IMR-90 (cell line): Measurements from ENCODE around the gene HIVEP3. TPM values are rescaled to one million over a fixed set of nuclear protein-coding genes. Genes with fewer than 3 reads are reported as not detected.

Experiments
- ATAC-seq: fragments of 200-7000 bp; cut with Tn5 transposase; 2 replicates; pipeline ENCODE4 v1.9.1; 2020; ENCODE audit warnings: low read depth, mild to moderate bottlenecking, moderate library complexity
- BruUV-seq: library from RNA; stranded (reverse); fragments of 400-500 nt; replicated peaks from 2 replicates; lab custom pipeline; 2021; lab: Mats Ljungman, UMichigan
- CTCF ChIA-PET: fragments of 300-600 bp; formaldehyde crosslinking; extraction: SDS; loops from one replicate; lab custom pipeline; 2021; ENCODE audit warnings: antibody characterized with exemption; lab: Yijun Ruan, JAX
- POLR2A ChIA-PET: fragments of 300-600 bp; sonication (Branson Sonifier 250); formaldehyde crosslinking; loops from one replicate; lab custom pipeline; 2022; ENCODE audit warnings: antibody characterized with exemption; ENCODE audit not compliant: unreplicated experiment; lab: Charles Lee
- DNase-seq: peaks from one replicate; pipeline ENCODE4 v3.0.0; 2013
- H2AFZ ChIP-seq: replicated peaks from 2 replicates; pipeline ENCODE3; 2013; ENCODE audit warnings: low read length, mild to moderate bottlenecking; ENCODE audit not compliant: poor library complexity
- H2AK5ac ChIP-seq: 2 replicates; pipeline ENCODE4 v1.6.1; 2013; ENCODE audit warnings: low read depth, low read length, inconsistent platforms
- H2AK9ac ChIP-seq: replicated peaks from 2 replicates; pipeline ENCODE3; 2013; ENCODE audit warnings: mild to moderate bottlenecking, low read depth, low read length, moderate library complexity; ENCODE audit not compliant: poor library complexity
- H2BK120ac ChIP-seq: 2 replicates; pipeline ENCODE4 v1.6.1; 2013; ENCODE audit warnings: low read depth, low read length, inconsistent platforms
- H2BK15ac ChIP-seq: 3 replicates; pipeline ENCODE4 v1.6.1; 2013; ENCODE audit warnings: low read depth, low read length, inconsistent platforms
- H2BK20ac ChIP-seq: 2 replicates; pipeline ENCODE4 v1.6.1; 2013; ENCODE audit warnings: low read depth, mild to moderate bottlenecking, inconsistent platforms, low read length, moderate library complexity
- H2BK5ac ChIP-seq: 2 replicates; pipeline ENCODE4 v1.6.1; 2013; ENCODE audit warnings: mild to moderate bottlenecking, low read depth, low read length, inconsistent platforms; ENCODE audit not compliant: poor library complexity, severe bottlenecking
- H3K14ac ChIP-seq: replicated peaks from 2 replicates; pipeline ENCODE4 v1.6.1; 2013; ENCODE audit warnings: low read depth, low read length, inconsistent platforms
- H3K18ac ChIP-seq: 2 replicates; pipeline ENCODE4 v1.6.1; 2013; ENCODE audit warnings: low read depth, low read length, control low read depth
- H3K23ac ChIP-seq: 2 replicates; pipeline ENCODE4 v1.6.1; 2013; ENCODE audit warnings: low read depth, low read length, inconsistent platforms
- H3K27ac ChIP-seq: 2 replicates; pipeline ENCODE4 v1.5.1; 2013; ENCODE audit warnings: mild to moderate bottlenecking, control low read depth, low read length; ENCODE audit not compliant: insufficient read depth
- H3K27me3 ChIP-seq: 2 replicates; pipeline ENCODE4 v1.6.1; 2013; ENCODE audit warnings: low read length; ENCODE audit not compliant: control insufficient read depth, insufficient read depth
- H3K36me3 ChIP-seq: 2 replicates; pipeline ENCODE4 v1.6.1; 2013; ENCODE audit warnings: low read length, mixed read lengths; ENCODE audit not compliant: control insufficient read depth, insufficient read depth
- H3K4ac ChIP-seq: 2 replicates; pipeline ENCODE4 v1.6.1; 2013; ENCODE audit warnings: low read depth, low read length, inconsistent platforms
- H3K4me1 ChIP-seq: 2 replicates; pipeline ENCODE4 v1.6.1; 2013; ENCODE audit warnings: low read length, mixed read lengths; ENCODE audit not compliant: control insufficient read depth, insufficient read depth
- H3K4me2 ChIP-seq: 2 replicates; pipeline ENCODE4 v1.6.1; 2013; ENCODE audit warnings: low read depth, mild to moderate bottlenecking, control low read depth, low read length, moderate library complexity
- H3K4me3 ChIP-seq: 2 replicates; pipeline ENCODE4 v1.5.1; 2013; ENCODE audit warnings: low read depth, mild to moderate bottlenecking, control low read depth, low read length, moderate library complexity; ENCODE audit not compliant: insufficient read depth
- H3K56ac ChIP-seq: 2 replicates; pipeline ENCODE4 v1.6.1; 2013; ENCODE audit warnings: low read length, inconsistent platforms; ENCODE audit not compliant: insufficient read depth; ENCODE audit errors: extremely low read depth
- H3K79me1 ChIP-seq, 2 experiments: 2 replicates each; pipeline ENCODE4 v1.6.1; 2013; ENCODE audit warnings: low read length in 2 of 2, inconsistent platforms in 1 of 2, low read depth in 1 of 2
- H3K9ac ChIP-seq: 2 replicates; pipeline ENCODE4 v1.6.1; 2013; ENCODE audit warnings: low read depth, low read length, control low read depth
- H3K9me1 ChIP-seq: 2 replicates; pipeline ENCODE4 v1.6.1; 2013; ENCODE audit warnings: low read length, inconsistent platforms; ENCODE audit not compliant: insufficient read depth
- H3K9me3 ChIP-seq: 2 replicates; pipeline ENCODE4 v1.6.1; 2013; ENCODE audit warnings: low read length; ENCODE audit not compliant: control insufficient read depth, insufficient read depth
- H4K20me1 ChIP-seq: 2 replicates; pipeline ENCODE4 v1.6.1; 2013; ENCODE audit warnings: low read length, inconsistent platforms; ENCODE audit not compliant: insufficient read depth
- H4K5ac ChIP-seq: 2 replicates; pipeline ENCODE4 v1.6.1; 2013; ENCODE audit warnings: mild to moderate bottlenecking, low read depth, low read length, control low read depth
- H4K8ac ChIP-seq, 2 experiments: 2 replicates each; pipeline ENCODE4 v1.6.1; 2013; ENCODE audit warnings: low read depth in 2 of 2, low read length in 2 of 2, control low read depth in 1 of 2, inconsistent platforms in 1 of 2
- H4K91ac ChIP-seq: 2 replicates; pipeline ENCODE4 v1.6.1; 2013; ENCODE audit warnings: low read depth, low read length, inconsistent platforms; ENCODE audit not compliant: insufficient read depth
- BHLHE40 ChIP-seq: fragments of 150-350 bp; IDR thresholded peaks from 2 replicates; pipeline ENCODE4 v1.6.1; 2016; ENCODE audit warnings: mild to moderate bottlenecking, low read depth, low read length
- MAFK ChIP-seq: IDR thresholded peaks from 2 replicates; pipeline ENCODE4 v1.6.1; 2012; ENCODE audit warnings: low read depth, low read length, improper control_type of control experiment
- MAZ ChIP-seq: IDR thresholded peaks from 2 replicates; pipeline ENCODE4 v1.6.1; 2012; ENCODE audit warnings: low read depth, mild to moderate bottlenecking, low read length, improper control_type of control experiment, moderate library complexity, borderline replicate concordance
- MXI1 ChIP-seq: IDR thresholded peaks from 2 replicates; pipeline ENCODE4 v1.6.1; 2012; ENCODE audit warnings: low read depth, mild to moderate bottlenecking, low read length, moderate library complexity, borderline replicate concordance
- NFE2L2 ChIP-seq: fragments of 150-350 bp; IDR thresholded peaks from 2 replicates; pipeline ENCODE4 v1.6.1; 2016; ENCODE audit warnings: low read depth, mild to moderate bottlenecking, low read length
- RAD21 ChIP-seq: IDR thresholded peaks from 2 replicates; pipeline ENCODE4 v1.6.1; 2012; ENCODE audit warnings: low read length, improper control_type of control experiment
- RCOR1 ChIP-seq: IDR thresholded peaks from 2 replicates; pipeline ENCODE4 v1.6.1; 2012; ENCODE audit warnings: mild to moderate bottlenecking, low read length, improper control_type of control experiment; ENCODE audit not compliant: insufficient replicate concordance
- SMC3 ChIP-seq: fragments of 150-350 bp; IDR thresholded peaks from 2 replicates; pipeline ENCODE4 v1.6.1; 2016; ENCODE audit warnings: low read depth, mild to moderate bottlenecking, antibody characterized with exemption, low read length, moderate library complexity
- WGBS, 2 experiments: methylation state at CpG; one replicate each; pipeline versions ENCODE4 v1.1.5 to v1.1.7; 2013; ENCODE audit warnings: missing lambda C conversion rate in 2 of 2; ENCODE audit not compliant: insufficient read length in 1 of 2; ENCODE audit errors: extremely low coverage in 2 of 2; 5-methylcytosine and 5-hydroxymethylcytosine counted together
- dilution Hi-C: fragments of 300-500 bp; cut with HindIII; formaldehyde crosslinking; loops from one replicate; pipeline ENCODE4 v1.14.3; 2018; ENCODE audit warnings: low sequenced_read_pairs; ENCODE audit not compliant: unreplicated experiment
- in situ Hi-C: fragments of 300-500 bp; cut with MboI; formaldehyde crosslinking; loops from 3 replicates; pipeline ENCODE4 v1.14.3; 2019; ENCODE audit warnings: low sequenced_read_pairs, inconsistent platforms, mixed read lengths
- intact Hi-C: fragments of 100-400 bp; cut with micrococcal nuclease; formaldehyde crosslinking; loops from 2 replicates; pipeline ENCODE4 v1.10.0; 2022
- polyA plus RNA-seq, 3 experiments: library from polyadenylated mRNA; depleted of rRNA; stranded (reverse); fragments of >200 nt; gene quantifications; 2 replicates each; pipeline ENCODE4 v1.2.3, GENCODE V29; 2012; ENCODE audit warnings: low replicate concordance in 1 of 3
- total RNA-seq: library from RNA; depleted of rRNA; stranded (reverse); fragments of >200 nt; gene quantifications from 2 replicates; pipeline ENCODE4 v1.2.3, GENCODE V29; 2012
- TF ChIP-seq, protein P1 (sequence below): conservative IDR thresholded peaks from 2 replicates; pipeline ENCODE4 v1.5.1; 2012; ENCODE audit warnings: mild to moderate bottlenecking, low read depth, low read length, improper control_type of control experiment
- TF ChIP-seq, protein P2 (sequence below): fragments of 150-350 bp; IDR thresholded peaks from 2 replicates; pipeline ENCODE4 v1.6.1; 2017; ENCODE audit warnings: mild to moderate bottlenecking, antibody characterized with exemption, low read length, low read depth
- TF ChIP-seq, protein P3 (sequence below): fragments of 150-350 bp; IDR thresholded peaks from 2 replicates; pipeline ENCODE4 v1.6.1; 2016; ENCODE audit warnings: low read depth, mild to moderate bottlenecking, low read length, moderate library complexity, borderline replicate concordance

The HIVEP3 gene
- total and polyA plus RNA-seq, 2 of the 4 experiments (the other 2 are of a cell fraction), result 1.4 to 4.0 TPM

DNA sequence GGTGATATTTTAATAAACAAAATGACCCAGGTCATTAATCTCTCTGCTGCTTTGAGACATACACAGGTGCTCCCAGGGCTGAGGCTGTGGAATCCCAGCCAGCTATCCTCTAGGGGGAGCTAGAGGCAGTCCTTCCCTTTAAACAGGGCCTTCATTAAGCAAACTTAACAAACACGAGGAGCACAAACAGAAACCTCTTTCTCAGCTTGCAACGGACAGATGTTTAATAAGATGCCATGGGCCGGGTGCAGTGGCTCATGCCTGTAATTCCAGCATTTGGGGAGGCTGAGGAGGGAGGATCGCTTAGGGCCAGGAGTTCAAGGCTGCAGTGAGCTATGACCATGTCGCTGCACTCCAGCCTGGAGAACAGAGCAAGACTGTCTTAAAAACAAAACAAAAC is 106.7 kb downstream of the HIVEP3 start:
- ChIA-PET POLR2A (no interaction called here), CTCF (interaction anchor here (0.6 to 1.4 kb wide), 5 partner anchors 20 to 361 kb away, joined by 3 to 4 read pairs (median 3); no protein-coding TSS in a partner anchor)
- TF ChIP-seq MXI1 (no peak), BHLHE40 (no peak), NFE2L2 (no peak), RAD21 (peak; percentile 81), RCOR1 (no peak), MAZ (no peak), MAFK (no peak), SMC3 (peak; percentile 63)
- TF ChIP-seq, protein P1, sequence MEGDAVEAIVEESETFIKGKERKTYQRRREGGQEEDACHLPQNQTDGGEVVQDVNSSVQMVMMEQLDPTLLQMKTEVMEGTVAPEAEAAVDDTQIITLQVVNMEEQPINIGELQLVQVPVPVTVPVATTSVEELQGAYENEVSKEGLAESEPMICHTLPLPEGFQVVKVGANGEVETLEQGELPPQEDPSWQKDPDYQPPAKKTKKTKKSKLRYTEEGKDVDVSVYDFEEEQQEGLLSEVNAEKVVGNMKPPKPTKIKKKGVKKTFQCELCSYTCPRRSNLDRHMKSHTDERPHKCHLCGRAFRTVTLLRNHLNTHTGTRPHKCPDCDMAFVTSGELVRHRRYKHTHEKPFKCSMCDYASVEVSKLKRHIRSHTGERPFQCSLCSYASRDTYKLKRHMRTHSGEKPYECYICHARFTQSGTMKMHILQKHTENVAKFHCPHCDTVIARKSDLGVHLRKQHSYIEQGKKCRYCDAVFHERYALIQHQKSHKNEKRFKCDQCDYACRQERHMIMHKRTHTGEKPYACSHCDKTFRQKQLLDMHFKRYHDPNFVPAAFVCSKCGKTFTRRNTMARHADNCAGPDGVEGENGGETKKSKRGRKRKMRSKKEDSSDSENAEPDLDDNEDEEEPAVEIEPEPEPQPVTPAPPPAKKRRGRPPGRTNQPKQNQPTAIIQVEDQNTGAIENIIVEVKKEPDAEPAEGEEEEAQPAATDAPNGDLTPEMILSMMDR, result peak; percentile 71
- TF ChIP-seq, protein P2, sequence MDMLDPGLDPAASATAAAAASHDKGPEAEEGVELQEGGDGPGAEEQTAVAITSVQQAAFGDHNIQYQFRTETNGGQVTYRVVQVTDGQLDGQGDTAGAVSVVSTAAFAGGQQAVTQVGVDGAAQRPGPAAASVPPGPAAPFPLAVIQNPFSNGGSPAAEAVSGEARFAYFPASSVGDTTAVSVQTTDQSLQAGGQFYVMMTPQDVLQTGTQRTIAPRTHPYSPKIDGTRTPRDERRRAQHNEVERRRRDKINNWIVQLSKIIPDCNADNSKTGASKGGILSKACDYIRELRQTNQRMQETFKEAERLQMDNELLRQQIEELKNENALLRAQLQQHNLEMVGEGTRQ, result no peak
- TF ChIP-seq, protein P3, sequence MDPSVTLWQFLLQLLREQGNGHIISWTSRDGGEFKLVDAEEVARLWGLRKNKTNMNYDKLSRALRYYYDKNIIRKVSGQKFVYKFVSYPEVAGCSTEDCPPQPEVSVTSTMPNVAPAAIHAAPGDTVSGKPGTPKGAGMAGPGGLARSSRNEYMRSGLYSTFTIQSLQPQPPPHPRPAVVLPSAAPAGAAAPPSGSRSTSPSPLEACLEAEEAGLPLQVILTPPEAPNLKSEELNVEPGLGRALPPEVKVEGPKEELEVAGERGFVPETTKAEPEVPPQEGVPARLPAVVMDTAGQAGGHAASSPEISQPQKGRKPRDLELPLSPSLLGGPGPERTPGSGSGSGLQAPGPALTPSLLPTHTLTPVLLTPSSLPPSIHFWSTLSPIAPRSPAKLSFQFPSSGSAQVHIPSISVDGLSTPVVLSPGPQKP, result no peak
- no peak overlapping the region for H3K4me3 ChIP-seq
- H3K9ac ChIP-seq, result no peak overlapping the region
- H3K9me3 ChIP-seq, result no peaks in the 10 kb centered on the region
- H4K8ac ChIP-seq, result peak overlapping the region in 1 of 2 experiments; percentile 86; a peak in 3 of 4 replicates
- peaks cover 5% of the 10 kb centered on the region for H4K20me1 ChIP-seq
- no peak overlapping the region for H2AK9ac ChIP-seq
- no peaks in the 10 kb centered on the region for H3K27me3 ChIP-seq
- H3K4me1 ChIP-seq, result peaks cover 10% of the 10 kb centered on the region
- peak overlapping the region; percentile 76; the same call in 1 of the 2 replicates for H3K4ac ChIP-seq
- H3K4me2 ChIP-seq, result peak overlapping the region; percentile 52; the same call in 1 of the 2 replicates
- no CpG with 5 or more reads among the region's 5 CpGs for WGBS, 2 experiments
- H4K5ac ChIP-seq, result peak overlapping the region; percentile 29; the same call in 1 of the 2 replicates
- H3K23ac ChIP-seq, result no peak overlapping the region; the same call in 1 of the 2 replicates
- H4K91ac ChIP-seq, result peak overlapping the region; percentile 49; the same call in 1 of the 2 replicates
- dilution Hi-C loops, result no loop called here
- intact Hi-C loops, result loop anchor here (2.0 to 10.0 kb wide), 3 partner anchors 225 to 365 kb away; no protein-coding TSS in a partner anchor
- H3K18ac ChIP-seq, result peak overlapping the region; percentile 61; the same call in 1 of the 2 replicates
- H2BK15ac ChIP-seq, result 0 out of 3 replicates have a peak overlapping the region, but pooled peaks have one; percentile 1
- no peaks in the 10 kb centered on the region for H3K79me1 ChIP-seq
- peak overlapping the region; percentile 93 for H2BK5ac ChIP-seq
- H2BK120ac ChIP-seq, result peak overlapping the region; percentile 58
- in situ Hi-C loops, result no loop called here
- H2AFZ ChIP-seq, result no peak overlapping the region
- DNase-seq (peak; percentile 78), ATAC-seq (peak; percentile 80)
- no peak overlapping the region for H3K56ac ChIP-seq
- H2AK5ac ChIP-seq, result peak overlapping the region; percentile 79; the same call in 1 of the 2 replicates
- 0 out of 2 replicates have a peak overlapping the region, but pooled peaks have one; percentile 32 for H3K14ac ChIP-seq
- H3K27ac ChIP-seq, result peak overlapping the region; percentile 96
- peaks cover 20% of the 10 kb centered on the region for H3K9me1 ChIP-seq
- BruUV-seq, result no TSS peak
- H2BK20ac ChIP-seq, result peak overlapping the region; percentile 80; the same call in 1 of the 2 replicates
- no peaks in the 10 kb centered on the region for H3K36me3 ChIP-seq
